Liver (tissue), 9 donors: Measurements from ENCODE around the gene TMEM100. TPM values are rescaled to one million over a fixed set of nuclear protein-coding genes. Genes with fewer than 3 reads are reported as not detected.

Experiments used
- DNase-seq: peaks from one replicate; pipeline ENCODE4 v3.0.0-alpha.2; 2017; ENCODE audit warnings: low spot score
- H3K27ac ChIP-seq, 2 donors: one replicate each; pipeline ENCODE4 v1.7.0; 2013; ENCODE audit warnings: inconsistent platforms in 2 of 2, low read length in 2 of 2, control low read depth in 1 of 2, low read depth in 1 of 2, mild to moderate bottlenecking in 1 of 2
- H3K27me3 ChIP-seq, 4 donors: one replicate each; pipeline versions ENCODE4 v1.6.1 to v1.7.0; 2013; ENCODE audit warnings: low read length in 3 of 4, inconsistent platforms in 1 of 4, mild to moderate bottlenecking in 1 of 4, moderate library complexity in 1 of 4; ENCODE audit not compliant: control insufficient read depth in 4 of 4, insufficient read depth in 4 of 4
- H3K36me3 ChIP-seq, 4 donors: one replicate each; pipeline versions ENCODE4 v1.6.1 to v1.7.0; 2013; ENCODE audit warnings: low read length in 3 of 4, mild to moderate bottlenecking in 3 of 4, low read depth in 1 of 4, moderate library complexity in 1 of 4; ENCODE audit not compliant: control insufficient read depth in 4 of 4, insufficient read depth in 3 of 4
- H3K4me1 ChIP-seq, 4 donors: one replicate each; pipeline versions ENCODE4 v1.6.1 to v1.7.0; 2013; ENCODE audit warnings: low read length in 3 of 4, mild to moderate bottlenecking in 3 of 4, moderate library complexity in 1 of 4; ENCODE audit not compliant: control insufficient read depth in 4 of 4, insufficient read depth in 4 of 4
- H3K4me3 ChIP-seq, 3 donors: one replicate each; pipeline versions ENCODE4 v1.6.1 to v1.7.0; 2013; ENCODE audit warnings: low read length in 3 of 3, control low read depth in 1 of 3, low read depth in 1 of 3, mild to moderate bottlenecking in 1 of 3
- H3K9ac ChIP-seq, 2 donors: one replicate each; pipeline ENCODE4 v1.7.0; 2013; ENCODE audit warnings: low read length in 2 of 2, mild to moderate bottlenecking in 2 of 2, moderate library complexity in 2 of 2, control low read depth in 1 of 2, low read depth in 1 of 2
- H3K9me3 ChIP-seq, 4 donors: one replicate each; pipeline versions ENCODE4 v1.6.1 to v1.7.0; 2013; ENCODE audit warnings: low read length in 3 of 4; ENCODE audit not compliant: control insufficient read depth in 4 of 4
- EGR1 ChIP-seq, 2 donors: IDR thresholded peaks; 2 replicates each; pipeline ENCODE4 v1.6.1; 2016 to 2018; ENCODE audit warnings: antibody characterized with exemption in 2 of 2, low read depth in 2 of 2
- FOXA2 ChIP-seq: IDR thresholded peaks from 2 replicates; pipeline ENCODE4 v1.6.1; 2016; ENCODE audit warnings: antibody characterized with exemption
- HNF4A ChIP-seq, 2 donors: conservative IDR thresholded peaks; 2 replicates each; pipeline ENCODE4 v1.6.1; 2016; ENCODE audit warnings: antibody characterized with exemption in 2 of 2, mild to moderate bottlenecking in 2 of 2
- HNF4G ChIP-seq: IDR thresholded peaks from 2 replicates; pipeline ENCODE4 v1.6.1; 2016; ENCODE audit warnings: antibody characterized with exemption
- JUND ChIP-seq, 2 donors: IDR thresholded peaks; 2 replicates each; pipeline ENCODE4 v1.6.1; 2016; ENCODE audit warnings: antibody characterized with exemption in 2 of 2
- NR2F2 ChIP-seq: IDR thresholded peaks from 2 replicates; pipeline ENCODE4 v1.6.1; 2016; ENCODE audit warnings: antibody characterized with exemption
- RAD21 ChIP-seq, 2 donors: IDR thresholded peaks; 2 replicates each; pipeline ENCODE4 v1.6.1; 2016; ENCODE audit warnings: antibody characterized with exemption in 2 of 2, mild to moderate bottlenecking in 2 of 2
- RXRA ChIP-seq, 2 donors: IDR thresholded peaks; 2 replicates each; pipeline ENCODE4 v1.6.1; 2017 to 2018; ENCODE audit warnings: antibody characterized with exemption in 2 of 2, mild to moderate bottlenecking in 1 of 2
- SP1 ChIP-seq: IDR thresholded peaks from 2 replicates; pipeline ENCODE4 v1.6.1; 2018; ENCODE audit warnings: antibody characterized with exemption, mild to moderate bottlenecking
- TAF1 ChIP-seq: conservative IDR thresholded peaks from 2 replicates; pipeline ENCODE4 v1.6.1; 2016; ENCODE audit warnings: antibody characterized with exemption, mild to moderate bottlenecking
- WGBS: extraction: QIAGEN DNeasy Blood & Tissue Kit; methylation state at CpG from one replicate; pipeline ENCODE4 v1.1.7; 2013; 5-methylcytosine and 5-hydroxymethylcytosine counted together
- polyA plus RNA-seq, 2 donors: library from polyadenylated mRNA; stranded (reverse) in 1 of 2; unstranded in 1 of 2; fragments of 200-250 nt in 1 of 2; fragments of >200 nt in 1 of 2; fragmentation: Nextera tagmentation in 1 of 2; extraction: Ambion mirVana in 1 of 2; gene quantifications; one replicate each; pipeline versions ENCODE4 v1.2.1 to v1.2.3, GENCODE V29; 2013 to 2015
- total RNA-seq, 2 donors: library from RNA; depleted of rRNA; stranded (reverse); fragments of >200 nt; gene quantifications; one replicate each; pipeline ENCODE4 v1.2.3, GENCODE V29; 2014
- TF ChIP-seq, protein P1 (sequence below): IDR thresholded peaks from 2 replicates; pipeline ENCODE4 v1.6.1; 2016; ENCODE audit warnings: antibody characterized with exemption
- TF ChIP-seq, protein P2 (sequence below): IDR thresholded peaks from 2 replicates; pipeline ENCODE4 v1.6.1; 2016; ENCODE audit warnings: antibody characterized with exemption
- TF ChIP-seq, protein P3 (sequence below): IDR thresholded peaks from 2 replicates; pipeline ENCODE4 v1.6.1; 2016; ENCODE audit warnings: antibody characterized with exemption, mild to moderate bottlenecking
- donor health status: healthy.
- donor health status: healthy.
- donor health status: healthy.
- donor health status: healthy.
- donor health status: healthy.

Gene TMEM100
- total and polyA plus RNA-seq, 4 donors, result 0.09 to 4.8 (median 2.3) TPM

DNA sequence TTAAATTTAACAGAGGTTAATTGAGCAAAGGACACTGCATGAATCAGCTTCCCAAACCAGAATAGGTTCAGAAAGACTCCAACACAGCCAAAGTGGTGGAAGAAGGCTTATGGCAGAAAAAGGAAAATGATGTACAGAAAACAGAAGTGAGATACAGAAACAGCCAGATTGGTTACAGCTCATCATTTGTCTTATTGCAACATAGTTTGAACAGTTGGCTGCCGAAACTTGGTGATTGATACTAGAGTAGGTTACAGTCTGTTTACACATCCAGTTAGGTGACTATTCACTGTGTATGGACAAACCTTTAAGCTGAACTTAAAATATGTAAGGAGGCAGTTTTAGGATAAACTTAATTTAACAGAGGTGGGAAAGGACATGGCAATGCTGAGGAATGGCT is 18.3 kb downstream of the TMEM100 start:
- no peak overlapping the region for H3K4me3 ChIP-seq
- H3K27ac ChIP-seq, result peak overlapping the region; percentile 29 to 76
- TF ChIP-seq, protein P1, sequence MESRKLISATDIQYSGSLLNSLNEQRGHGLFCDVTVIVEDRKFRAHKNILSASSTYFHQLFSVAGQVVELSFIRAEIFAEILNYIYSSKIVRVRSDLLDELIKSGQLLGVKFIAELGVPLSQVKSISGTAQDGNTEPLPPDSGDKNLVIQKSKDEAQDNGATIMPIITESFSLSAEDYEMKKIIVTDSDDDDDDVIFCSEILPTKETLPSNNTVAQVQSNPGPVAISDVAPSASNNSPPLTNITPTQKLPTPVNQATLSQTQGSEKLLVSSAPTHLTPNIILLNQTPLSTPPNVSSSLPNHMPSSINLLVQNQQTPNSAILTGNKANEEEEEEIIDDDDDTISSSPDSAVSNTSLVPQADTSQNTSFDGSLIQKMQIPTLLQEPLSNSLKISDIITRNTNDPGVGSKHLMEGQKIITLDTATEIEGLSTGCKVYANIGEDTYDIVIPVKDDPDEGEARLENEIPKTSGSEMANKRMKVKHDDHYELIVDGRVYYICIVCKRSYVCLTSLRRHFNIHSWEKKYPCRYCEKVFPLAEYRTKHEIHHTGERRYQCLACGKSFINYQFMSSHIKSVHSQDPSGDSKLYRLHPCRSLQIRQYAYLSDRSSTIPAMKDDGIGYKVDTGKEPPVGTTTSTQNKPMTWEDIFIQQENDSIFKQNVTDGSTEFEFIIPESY, result no peak
- TF ChIP-seq RAD21 (IDR thresholded peaks at IDR 0.05) (peak in 1 of 2 donors; percentile 26), HNF4A (conservative IDR thresholded peaks at IDR 0.05) (peak in 1 of 2 donors; percentile 45), HNF4G (no peak), NR2F2 (no peak), FOXA2 (peak; percentile 70), EGR1 (IDR thresholded peaks at IDR 0.05; ENCODE audit: low read depth in 2 of 2) (no peak), JUND (IDR thresholded peaks at IDR 0.05) (peak in 1 of 2 donors; percentile 50), SP1 (peak; percentile 29), TAF1 (no peak), RXRA (IDR thresholded peaks at IDR 0.05) (peak; percentile 24 to 43)
- TF ChIP-seq, protein P2, sequence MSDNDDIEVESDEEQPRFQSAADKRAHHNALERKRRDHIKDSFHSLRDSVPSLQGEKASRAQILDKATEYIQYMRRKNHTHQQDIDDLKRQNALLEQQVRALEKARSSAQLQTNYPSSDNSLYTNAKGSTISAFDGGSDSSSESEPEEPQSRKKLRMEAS, result no peak
- H3K36me3 ChIP-seq, result no peaks in the 10 kb centered on the region
- peaks cover 0 to 6% (median 4%) of the 10 kb centered on the region in 4 donors for H3K4me1 ChIP-seq
- no peaks in the 10 kb centered on the region for H3K9me3 ChIP-seq
- no peak for DNase-seq
- WGBS, result 22% methylated on average over 1 of the region's 1 CpG
- peak overlapping the region in 1 of 2 donors; percentile 28 for H3K9ac ChIP-seq
- H3K27me3 ChIP-seq, result no peaks in the 10 kb centered on the region

DNA sequence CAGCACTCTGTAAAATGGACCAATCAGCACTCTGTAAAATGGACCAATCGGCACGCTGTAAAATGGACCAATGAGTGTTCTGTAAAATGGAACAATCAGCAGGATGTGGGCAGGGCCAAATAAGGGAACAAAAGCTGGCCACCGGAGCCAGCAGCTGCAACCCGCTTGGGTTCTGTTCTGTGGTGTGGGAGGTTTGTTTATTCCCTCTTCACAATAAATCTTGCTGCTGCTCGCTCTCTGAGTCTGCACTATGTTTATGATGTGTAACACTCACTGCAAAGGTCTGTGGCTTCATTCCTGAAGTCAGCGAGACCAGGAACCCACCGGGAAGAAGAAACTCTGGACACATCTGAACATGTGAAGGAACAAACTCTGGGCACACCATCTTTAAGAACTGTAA is 20.5 kb downstream of the TMEM100 start:
- 89% methylated on average over 7 of the region's 7 CpGs for WGBS
- TF ChIP-seq HNF4A (conservative IDR thresholded peaks at IDR 0.05), result no peak
- TF ChIP-seq SP1, result no peak
- TF ChIP-seq, protein P3, sequence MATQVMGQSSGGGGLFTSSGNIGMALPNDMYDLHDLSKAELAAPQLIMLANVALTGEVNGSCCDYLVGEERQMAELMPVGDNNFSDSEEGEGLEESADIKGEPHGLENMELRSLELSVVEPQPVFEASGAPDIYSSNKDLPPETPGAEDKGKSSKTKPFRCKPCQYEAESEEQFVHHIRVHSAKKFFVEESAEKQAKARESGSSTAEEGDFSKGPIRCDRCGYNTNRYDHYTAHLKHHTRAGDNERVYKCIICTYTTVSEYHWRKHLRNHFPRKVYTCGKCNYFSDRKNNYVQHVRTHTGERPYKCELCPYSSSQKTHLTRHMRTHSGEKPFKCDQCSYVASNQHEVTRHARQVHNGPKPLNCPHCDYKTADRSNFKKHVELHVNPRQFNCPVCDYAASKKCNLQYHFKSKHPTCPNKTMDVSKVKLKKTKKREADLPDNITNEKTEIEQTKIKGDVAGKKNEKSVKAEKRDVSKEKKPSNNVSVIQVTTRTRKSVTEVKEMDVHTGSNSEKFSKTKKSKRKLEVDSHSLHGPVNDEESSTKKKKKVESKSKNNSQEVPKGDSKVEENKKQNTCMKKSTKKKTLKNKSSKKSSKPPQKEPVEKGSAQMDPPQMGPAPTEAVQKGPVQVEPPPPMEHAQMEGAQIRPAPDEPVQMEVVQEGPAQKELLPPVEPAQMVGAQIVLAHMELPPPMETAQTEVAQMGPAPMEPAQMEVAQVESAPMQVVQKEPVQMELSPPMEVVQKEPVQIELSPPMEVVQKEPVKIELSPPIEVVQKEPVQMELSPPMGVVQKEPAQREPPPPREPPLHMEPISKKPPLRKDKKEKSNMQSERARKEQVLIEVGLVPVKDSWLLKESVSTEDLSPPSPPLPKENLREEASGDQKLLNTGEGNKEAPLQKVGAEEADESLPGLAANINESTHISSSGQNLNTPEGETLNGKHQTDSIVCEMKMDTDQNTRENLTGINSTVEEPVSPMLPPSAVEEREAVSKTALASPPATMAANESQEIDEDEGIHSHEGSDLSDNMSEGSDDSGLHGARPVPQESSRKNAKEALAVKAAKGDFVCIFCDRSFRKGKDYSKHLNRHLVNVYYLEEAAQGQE, result no peak

More for the DNA sequence above, 20.5 kb downstream of the TMEM100 start:
- Histone ChIP-seq H3K4me1 (peaks cover 0 to 6% (median 4%) of the 10 kb centered on the region in 4 donors), H3K4me3 (no peak overlapping the region), H3K27ac (no peak overlapping the region), H3K9ac (no peak overlapping the region), H3K36me3 (no peaks in the 10 kb centered on the region), H3K27me3 (no peaks in the 10 kb centered on the region), H3K9me3 (no peaks in the 10 kb centered on the region)
- DNase-seq, result no peak
